MM.1S (cell line): ENCODE results near the gene ROR2.

ENCODE experiments used
- DNase-seq: peaks from one replicate; pipeline ENCODE4 v3.0.0-alpha.2; 2015
- H2AFZ ChIP-seq: fragments of 300-600 bp; sonication (generic); 2 replicates; pipeline ENCODE4 v1.6.0; 2016; ENCODE audit warnings: antibody characterized with exemption, low read length
- H3F3A ChIP-seq: fragments of 300-600 bp; sonication (generic); 2 replicates; pipeline ENCODE4 v1.6.1; 2016; ENCODE audit warnings: mild to moderate bottlenecking, antibody characterized with exemption, low read length, moderate library complexity, mixed read lengths; ENCODE audit not compliant: insufficient read depth
- H3K27ac ChIP-seq: fragments of 300-600 bp; sonication (generic); 2 replicates; pipeline ENCODE4 v1.5.1; 2016; ENCODE audit warnings: mild to moderate bottlenecking, low read length
- H3K27me3 ChIP-seq: fragments of 300-600 bp; sonication (generic); replicated peaks from 2 replicates; pipeline ENCODE4 v1.6.0; 2016; ENCODE audit warnings: low read length; ENCODE audit not compliant: insufficient read depth
- H3K36me3 ChIP-seq: fragments of 300-600 bp; sonication (generic); replicated peaks from 2 replicates; pipeline ENCODE4 v1.6.1; 2016; ENCODE audit warnings: mild to moderate bottlenecking, low read length, mixed read lengths; ENCODE audit not compliant: insufficient read depth
- H3K4me1 ChIP-seq: fragments of 300-600 bp; sonication (generic); 2 replicates; pipeline ENCODE4 v1.6.1; 2016; ENCODE audit warnings: low read length, mixed read lengths
- H3K4me2 ChIP-seq: fragments of 300-600 bp; sonication (generic); 2 replicates; pipeline ENCODE4 v1.6.0; 2016; ENCODE audit warnings: low read depth, low read length
- H3K4me3 ChIP-seq: fragments of 300-600 bp; sonication (generic); 2 replicates; pipeline ENCODE4 v1.5.1; 2016; ENCODE audit warnings: low read length, mixed read lengths
- H3K79me2 ChIP-seq: fragments of 300-600 bp; sonication (generic); 2 replicates; pipeline ENCODE4 v1.6.1; 2016; ENCODE audit warnings: mixed run types, low read length, mixed read lengths
- H3K9ac ChIP-seq: fragments of 300-600 bp; sonication (generic); 2 replicates; pipeline ENCODE4 v1.6.1; 2016; ENCODE audit warnings: low read length, mixed read lengths
- H3K9me2 ChIP-seq: fragments of 300-600 bp; sonication (generic); replicated peaks from 2 replicates; pipeline ENCODE4 v1.6.1; 2016; ENCODE audit warnings: mild to moderate bottlenecking, low read length, mixed read lengths; ENCODE audit not compliant: insufficient read depth
- H3K9me3 ChIP-seq: fragments of 300-600 bp; sonication (generic); replicated peaks from 2 replicates; pipeline ENCODE4 v1.6.1; 2016; ENCODE audit warnings: mild to moderate bottlenecking, low read length, mixed read lengths; ENCODE audit not compliant: insufficient read depth
- H4K20me1 ChIP-seq: fragments of 300-600 bp; sonication (generic); 2 replicates; pipeline ENCODE4 v1.6.1; 2016; ENCODE audit warnings: mild to moderate bottlenecking, low read length, moderate library complexity, mixed read lengths; ENCODE audit not compliant: insufficient read depth
- CTCF ChIP-seq: fragments of 300-600 bp; sonication (generic); IDR thresholded peaks from 2 replicates; pipeline ENCODE4 v1.5.1; 2016; ENCODE audit warnings: antibody characterized with exemption, low read length, mixed read lengths
- EZH2 ChIP-seq: fragments of 300-600 bp; sonication (generic); optimal IDR thresholded peaks from 2 replicates; pipeline ENCODE3; 2017; ENCODE audit warnings: low read depth, mild to moderate bottlenecking, antibody characterized with exemption, low read length, mixed read lengths
- EZH2phosphoT487 ChIP-seq: fragments of 300-600 bp; sonication (generic); IDR thresholded peaks from 2 replicates; pipeline ENCODE4 v1.6.1; 2018; ENCODE audit warnings: antibody characterized with exemption, low read length

Gene ROR2

GRCh38 chr9:91697201-91697600 is 252.8 kb downstream of the ROR2 start:
- Histone ChIP-seq H3K36me3 (no peaks in the 10 kb centered on the region), H3K9ac (no peak overlapping the region), H4K20me1 (no peaks in the 10 kb centered on the region), H3K4me2 (no peak overlapping the region), H3K27me3 (no peaks in the 10 kb centered on the region), H3K9me3 (no peaks in the 10 kb centered on the region), H3K27ac (no peak overlapping the region), H3F3A (no peaks in the 10 kb centered on the region), H3K4me3 (no peak overlapping the region), H3K9me2 (no peaks in the 10 kb centered on the region), H3K79me2 (no peaks in the 10 kb centered on the region), H2AFZ (no peak overlapping the region), H3K4me1 (no peaks in the 10 kb centered on the region)
- DNase-seq, result no peak
- TF ChIP-seq CTCF, result no peak
- no peak for TF ChIP-seq EZH2phosphoT487
- TF ChIP-seq EZH2, result no peak

GRCh38 chr9:91694081-91694870 is 255.8 kb downstream of the ROR2 start:
- H3K9me3 ChIP-seq, result no peaks in the 10 kb centered on the region
- no peaks in the 10 kb centered on the region for H3K27me3 ChIP-seq
- H4K20me1 ChIP-seq, result no peaks in the 10 kb centered on the region
- H3K9me2 ChIP-seq, result no peaks in the 10 kb centered on the region
- H3K79me2 ChIP-seq, result no peaks in the 10 kb centered on the region
- H3K4me3 ChIP-seq, result no peak overlapping the region
- no peaks in the 10 kb centered on the region for H3F3A ChIP-seq
- H3K4me2 ChIP-seq, result no peak overlapping the region
- H3K36me3 ChIP-seq, result no peaks in the 10 kb centered on the region
- DNase-seq, result no peak
- no peak overlapping the region for H3K27ac ChIP-seq
- TF ChIP-seq EZH2 (no peak), EZH2phosphoT487 (no peak), CTCF (no peak)
- no peak overlapping the region for H2AFZ ChIP-seq
- peaks cover 6% of the 10 kb centered on the region for H3K4me1 ChIP-seq
- H3K9ac ChIP-seq, result no peak overlapping the region

DNA sequence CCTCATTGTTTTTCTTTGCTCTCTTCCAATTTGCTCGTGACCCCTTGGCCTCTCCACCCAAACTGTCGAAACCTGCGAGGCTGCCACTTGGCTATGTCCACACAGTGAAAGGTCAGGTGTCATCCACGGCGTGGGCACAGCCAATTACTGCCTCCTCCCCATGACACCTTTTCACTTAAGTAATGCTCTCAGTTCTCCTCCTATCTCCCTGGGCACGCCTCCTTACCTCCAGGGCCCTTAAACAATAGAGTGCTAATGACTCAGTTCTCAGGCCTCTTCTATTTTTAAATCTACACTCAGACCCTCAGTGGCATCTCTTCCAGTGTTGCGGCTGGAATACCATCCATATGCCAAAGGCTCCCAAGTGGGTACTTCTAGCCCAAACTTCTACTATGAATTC is 256.8 kb downstream of the ROR2 start:
- Histone ChIP-seq H3K27me3 (no peaks in the 10 kb centered on the region), H3F3A (no peaks in the 10 kb centered on the region), H3K36me3 (no peaks in the 10 kb centered on the region), H4K20me1 (no peaks in the 10 kb centered on the region), H3K4me2 (no peak overlapping the region), H3K9me3 (no peaks in the 10 kb centered on the region), H3K27ac (no peak overlapping the region), H3K9me2 (no peaks in the 10 kb centered on the region), H3K79me2 (no peaks in the 10 kb centered on the region), H2AFZ (no peak overlapping the region), H3K9ac (no peak overlapping the region), H3K4me1 (peaks cover 6% of the 10 kb centered on the region), H3K4me3 (no peak overlapping the region)
- no peak for DNase-seq
- TF ChIP-seq CTCF, result no peak
- no peak for TF ChIP-seq EZH2
- no peak for TF ChIP-seq EZH2phosphoT487
